Endothelial cell of umbilical vein (primary cell): ENCODE results near the gene SEZ6L. TPM values are rescaled to one million over a fixed set of nuclear protein-coding genes. Genes with fewer than 3 reads are reported as not detected.

ENCODE experiments used
- BruUV-seq: library from RNA; stranded (reverse); fragments of 400-500 nt; replicated peaks from 2 replicates; lab custom pipeline; 2021; lab: Mats Ljungman, UMichigan
- CTCF ChIA-PET: fragments of 300-600, 350-600 bp; sonication (Branson Sonifier 250); formaldehyde crosslinking; loops from one replicate; lab custom pipeline; 2021; ENCODE audit warnings: antibody characterized with exemption, inconsistent platforms; lab: Charles Lee
- POLR2A ChIA-PET: fragments of 300-600, 350-600 bp; sonication (Branson Sonifier 250); formaldehyde crosslinking; loops from one replicate; lab custom pipeline; 2021; ENCODE audit warnings: antibody characterized with exemption, inconsistent platforms; lab: Charles Lee
- DNase-seq: peaks from one replicate; pipeline ENCODE4 v3.0.0-alpha.2; 2011; ENCODE audit warnings: low read depth, low spot score
- FAIRE-seq: peaks from 2 replicates; lab custom pipeline; 2011; peaks lifted over from hg19 to GRCh38; lab: Jason Lieb, UNC
- H2AFZ ChIP-seq: 2 replicates; pipeline ENCODE4 v1.6.0; 2012; ENCODE audit warnings: low read depth, low read length, control low read depth, inconsistent platforms
- H3K27ac ChIP-seq: 2 replicates; pipeline ENCODE4 v1.5.1; 2011; ENCODE audit warnings: low read depth, mild to moderate bottlenecking, control low read depth, low read length, moderate library complexity; ENCODE audit not compliant: insufficient read depth
- H3K27me3 ChIP-seq, 2 experiments: 2 replicates each; pipeline versions ENCODE4 v1.6.0 to v1.6.1; 2011; ENCODE audit warnings: low read length in 2 of 2, mixed read lengths in 1 of 2; ENCODE audit not compliant: control insufficient read depth in 2 of 2, insufficient read depth in 2 of 2
- H3K36me3 ChIP-seq, 2 experiments: 2 replicates in 1 of 2; 3 replicates in 1 of 2; pipeline ENCODE4 v1.5.1; 2011; ENCODE audit warnings: low read length in 2 of 2, mild to moderate bottlenecking in 1 of 2, moderate library complexity in 1 of 2; ENCODE audit not compliant: control insufficient read depth in 2 of 2, insufficient read depth in 2 of 2; ENCODE audit errors: extremely low read depth in 1 of 2
- H3K4me1 ChIP-seq: 3 replicates; pipeline ENCODE4 v1.5.1; 2011; ENCODE audit warnings: mild to moderate bottlenecking, low read length; ENCODE audit not compliant: control insufficient read depth, insufficient read depth; ENCODE audit errors: extremely low read depth
- H3K4me2 ChIP-seq: 2 replicates; pipeline ENCODE4 v1.6.1; 2011; ENCODE audit warnings: low read length, control low read depth, mixed read lengths; ENCODE audit not compliant: insufficient read depth
- H3K4me3 ChIP-seq, 3 experiments: fragments of 200-600 bp in 1 of 3; sonication (generic), shearing (Covaris generic) in 1 of 3; replicated peaks in 1 of 3; 2 replicates each; pipeline ENCODE4 v1.5.1; 2011 to 2016; ENCODE audit warnings: control low read depth in 3 of 3, low read length in 3 of 3, mild to moderate bottlenecking in 2 of 3, inconsistent platforms in 1 of 3, low read depth in 1 of 3, moderate library complexity in 1 of 3; ENCODE audit not compliant: insufficient read depth in 1 of 3
- H3K79me2 ChIP-seq: 2 replicates; pipeline ENCODE4 v1.6.0; 2012; ENCODE audit warnings: low read length, inconsistent platforms; ENCODE audit not compliant: control insufficient read depth, insufficient read depth
- H3K9ac ChIP-seq: replicated peaks from 2 replicates; pipeline ENCODE3; 2011; ENCODE audit warnings: low read length, control low read depth; ENCODE audit not compliant: insufficient read depth; ENCODE audit errors: extremely low read depth
- H3K9me1 ChIP-seq: replicated peaks from 3 replicates; pipeline ENCODE4 v1.6.0; 2011; ENCODE audit warnings: mild to moderate bottlenecking, low read length; ENCODE audit not compliant: control insufficient read depth, insufficient read depth; ENCODE audit errors: extremely low read depth
- H3K9me3 ChIP-seq: replicated peaks from 2 replicates; pipeline ENCODE4 v1.5.1; 2012; ENCODE audit warnings: low read length, inconsistent platforms; ENCODE audit not compliant: control insufficient read depth, insufficient read depth
- H4K20me1 ChIP-seq: replicated peaks from 2 replicates; pipeline ENCODE3; 2011; ENCODE audit warnings: mild to moderate bottlenecking, low read length; ENCODE audit not compliant: control insufficient read depth, insufficient read depth; ENCODE audit errors: extremely low read depth
- CTCF ChIP-seq, 2 donors: IDR thresholded peaks; 1 replicate in 1 of 2; 2 replicates in 1 of 2; pipeline ENCODE4 v1.5.1; 2011; ENCODE audit warnings: low read length in 2 of 2, mild to moderate bottlenecking in 2 of 2, moderate library complexity in 2 of 2, control low read depth in 1 of 2, inconsistent platforms in 1 of 2, low read depth in 1 of 2; ENCODE audit not compliant: insufficient read depth in 1 of 2; ENCODE audit errors: extremely low read depth in 1 of 2
- EZH2 ChIP-seq: IDR thresholded peaks from 2 replicates; pipeline ENCODE4 v1.6.1; 2012; ENCODE audit warnings: borderline replicate concordance, low read depth, mild to moderate bottlenecking, moderate library complexity, low read length, inconsistent platforms; ENCODE audit not compliant: severe bottlenecking
- FOS ChIP-seq: IDR thresholded peaks from 2 replicates; pipeline ENCODE4 v1.6.1; 2011; ENCODE audit warnings: mild to moderate bottlenecking, low read length, moderate library complexity, borderline replicate concordance; ENCODE audit not compliant: insufficient read depth
- GATA2 ChIP-seq: IDR thresholded peaks from 2 replicates; pipeline ENCODE4 v1.7.0; 2011; ENCODE audit warnings: low read depth, mild to moderate bottlenecking, moderate library complexity, mixed read lengths, low read length; ENCODE audit not compliant: insufficient read length, insufficient read depth
- JUN ChIP-seq: IDR thresholded peaks from 2 replicates; pipeline ENCODE4 v1.6.1; 2011; ENCODE audit warnings: borderline replicate concordance, low read depth; ENCODE audit not compliant: insufficient read length, insufficient read depth
- MAX ChIP-seq: IDR thresholded peaks from 2 replicates; pipeline ENCODE4 v1.6.1; 2011; ENCODE audit not compliant: insufficient read depth, insufficient read length
- MYC ChIP-seq: IDR thresholded peaks from one replicate; pipeline ENCODE4 v1.6.1; 2011; ENCODE audit warnings: mild to moderate bottlenecking, low read depth, low read length
- POLR2A ChIP-seq: IDR thresholded peaks from 2 replicates; pipeline ENCODE4 v1.6.1; 2012; ENCODE audit warnings: low read depth, mild to moderate bottlenecking, control low read depth, low read length
- POLR2AphosphoS5 ChIP-seq: IDR thresholded peaks from 2 replicates; pipeline ENCODE4 v1.6.1; 2012; ENCODE audit warnings: low read depth, mild to moderate bottlenecking, control low read depth, low read length, moderate library complexity; ENCODE audit not compliant: insufficient read depth
- dilution Hi-C: fragments of 300-500 bp; cut with MboI; formaldehyde crosslinking; loops from one replicate; pipeline ENCODE4 v1.15.0; 2019; ENCODE audit warnings: low sequenced_read_pairs; ENCODE audit not compliant: extremely low pct_ligation_motif_present
- intact Hi-C: fragments of 100-400 bp; cut with micrococcal nuclease; formaldehyde crosslinking; loops from one replicate; pipeline ENCODE4 v1.10.0; 2022
- polyA plus RNA-seq, 4 experiments: library from polyadenylated mRNA; depleted of rRNA in 3 of 4; stranded (reverse) in 3 of 4; unstranded in 1 of 4; fragments of >200 nt; gene quantifications; 2 replicates each; pipeline versions ENCODE4 v1.2.1 to v1.2.3, GENCODE V29; 2011 to 2012; ENCODE audit warnings: missing spikeins in 1 of 4
- total RNA-seq: library from RNA; stranded (reverse); gene quantifications from 2 replicates; pipeline ENCODE4 v1.2.3, GENCODE V29; 2021

SEZ6L gene
- total and polyA plus RNA-seq, 2 donors (not counting 3 experiments of a cell fraction or from before 2014, with no cell fraction given): not detected

DNA sequence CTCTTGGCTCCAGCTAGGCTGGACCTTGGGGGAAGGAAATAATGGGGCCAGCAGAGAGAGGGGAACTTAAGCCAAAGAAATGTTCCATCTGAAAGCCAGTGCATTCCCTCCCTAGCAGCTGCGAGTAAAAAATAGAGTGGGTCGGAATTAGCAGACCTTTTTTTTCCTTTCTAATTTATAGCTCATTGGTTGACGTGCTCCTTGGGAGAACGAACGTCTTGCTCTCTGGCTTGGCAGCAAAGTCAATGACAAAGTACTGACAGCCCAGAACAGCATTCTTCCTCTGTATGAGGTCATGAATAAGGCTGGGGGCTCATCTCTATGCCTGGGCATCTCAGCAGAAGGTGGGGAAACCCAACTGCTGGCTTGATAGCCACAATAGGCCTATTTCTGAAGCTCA is 65.0 kb downstream of the SEZ6L start:
- FAIRE-seq (no peak), DNase-seq (no peak)
- Histone ChIP-seq H3K4me1 (no peaks in the 10 kb centered on the region), H2AFZ (no peak overlapping the region), H4K20me1 (no peaks in the 10 kb centered on the region), H3K9me1 (no peaks in the 10 kb centered on the region), H3K27ac (no peak overlapping the region), H3K27me3 (no peaks in the 10 kb centered on the region), H3K36me3 (no peaks in the 10 kb centered on the region), H3K4me3 (no peak overlapping the region), H3K79me2 (no peaks in the 10 kb centered on the region), H3K4me2 (no peak overlapping the region), H3K9ac (no peak overlapping the region), H3K9me3 (no peaks in the 10 kb centered on the region)
- ChIA-PET POLR2A (interaction anchor here (0.6 kb wide), 1 partner anchor 17 kb away, joined by 3 read pairs; no protein-coding TSS in a partner anchor), CTCF (no interaction called here)
- TF ChIP-seq POLR2AphosphoS5 (no peak), JUN (no peak), EZH2 (no peak), MAX (no peak), FOS (no peak), POLR2A (no peak), GATA2 (no peak), CTCF (IDR thresholded peaks at IDR 0.05; ENCODE audit: extremely low read depth in 1 of 2, insufficient read depth in 1 of 2, low read depth in 1 of 2, low read length in 2 of 2) (no peak), MYC (no peak)
- intact Hi-C loops (no loop called here), dilution Hi-C loops (no loop called here)
- no TSS peak for BruUV-seq
